ENCODE data around the gene MAGEA4. TPM values are rescaled to one million over a fixed set of nuclear protein-coding genes. Genes with fewer than 3 reads are reported as not detected.

Gene MAGEA4
- total and polyA plus RNA-seq, 2 of the 4 experiments (the other 2 are of a cell fraction), result not detected

DNA sequence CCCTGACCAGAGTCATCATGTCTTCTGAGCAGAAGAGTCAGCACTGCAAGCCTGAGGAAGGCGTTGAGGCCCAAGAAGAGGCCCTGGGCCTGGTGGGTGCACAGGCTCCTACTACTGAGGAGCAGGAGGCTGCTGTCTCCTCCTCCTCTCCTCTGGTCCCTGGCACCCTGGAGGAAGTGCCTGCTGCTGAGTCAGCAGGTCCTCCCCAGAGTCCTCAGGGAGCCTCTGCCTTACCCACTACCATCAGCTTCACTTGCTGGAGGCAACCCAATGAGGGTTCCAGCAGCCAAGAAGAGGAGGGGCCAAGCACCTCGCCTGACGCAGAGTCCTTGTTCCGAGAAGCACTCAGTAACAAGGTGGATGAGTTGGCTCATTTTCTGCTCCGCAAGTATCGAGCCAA is 11.0 kb downstream of the MAGEA4 start:
- Histone ChIP-seq H3K56ac (ENCODE audit: extremely low read depth, insufficient read depth, low read length) (no peak overlapping the region), H2BK120ac (ENCODE audit: low read depth, low read length) (no peak overlapping the region)

More for the DNA sequence above, 11.0 kb downstream of the MAGEA4 start:
- H2AK5ac ChIP-seq (ENCODE audit: low read depth, low read length), result no peak overlapping the region
- H3K14ac ChIP-seq (replicated peaks; ENCODE audit: low read depth, low read length), result no peak overlapping the region
- no peak for ATAC-seq (ENCODE audit: low read depth)
- in situ Hi-C loops (cut with MboI; ENCODE audit: low sequenced_read_pairs), result no loop called here
- H2BK15ac ChIP-seq (ENCODE audit: low read depth, low read length), result no peak overlapping the region
- no peak overlapping the region for H2BK20ac ChIP-seq (ENCODE audit: low read depth, low read length)
- no peak overlapping the region for H4K5ac ChIP-seq (ENCODE audit: low read depth, low read length)
- H2BK5ac ChIP-seq (ENCODE audit: low read depth, low read length, poor library complexity, severe bottlenecking), result no peak overlapping the region
- dilution Hi-C loops (cut with HindIII; ENCODE audit: low sequenced_read_pairs, unreplicated experiment), result no loop called here
- H3K4me2 ChIP-seq (ENCODE audit: low read depth, low read length), result no peak overlapping the region
- H3K27ac ChIP-seq (ENCODE audit: insufficient read depth, low read length), result no peak overlapping the region
- 50% methylated on average over 1 of the region's 6 CpGs; no CpG with 5 or more reads in 1 of the 2 experiments for WGBS, 2 experiments (ENCODE audit: extremely low coverage in 2 of 2, insufficient read length in 1 of 2)
- peaks cover 21% of the 10 kb centered on the region; the same call in 1 of the 2 replicates for H3K9me3 ChIP-seq (ENCODE audit: control insufficient read depth, insufficient read depth, low read length)
- H3K9me1 ChIP-seq (ENCODE audit: insufficient read depth, low read length), result no peaks in the 10 kb centered on the region
- no peak overlapping the region for H3K9ac ChIP-seq (ENCODE audit: low read depth, low read length)
- H3K18ac ChIP-seq (ENCODE audit: low read depth, low read length), result no peak overlapping the region
- H3K4me3 ChIP-seq (ENCODE audit: insufficient read depth, low read depth, low read length), result no peak overlapping the region
- no peak overlapping the region for H2AFZ ChIP-seq (replicated peaks; ENCODE audit: low read length, poor library complexity)
- H3K4me1 ChIP-seq (ENCODE audit: control insufficient read depth, insufficient read depth, low read length), result no peaks in the 10 kb centered on the region
- no peaks in the 10 kb centered on the region for H3K79me1 ChIP-seq (ENCODE audit: low read depth in 1 of 2, low read length in 2 of 2)
- H2AK9ac ChIP-seq (replicated peaks; ENCODE audit: low read depth, low read length, poor library complexity), result no peak overlapping the region
- H3K36me3 ChIP-seq (ENCODE audit: control insufficient read depth, insufficient read depth, low read length), result no peaks in the 10 kb centered on the region
- H4K8ac ChIP-seq (ENCODE audit: low read depth in 2 of 2, low read length in 2 of 2), result no peak overlapping the region
- H4K20me1 ChIP-seq (ENCODE audit: insufficient read depth, low read length), result no peaks in the 10 kb centered on the region
- DNase-seq, result no peak
- TF ChIP-seq RCOR1 (IDR thresholded peaks at IDR 0.05; ENCODE audit: insufficient replicate concordance, low read length) (no peak), RFX5 (IDR thresholded peaks at IDR 0.05; ENCODE audit: low read depth, low read length) (no peak), CHD1 (IDR thresholded peaks at IDR 0.05; ENCODE audit: low read depth, low read length) (no peak), BHLHE40 (IDR thresholded peaks at IDR 0.05; ENCODE audit: low read depth, low read length) (no peak), MAFK (IDR thresholded peaks at IDR 0.05; ENCODE audit: low read depth, low read length) (peak; percentile 38)
- TF ChIP-seq, protein P1, sequence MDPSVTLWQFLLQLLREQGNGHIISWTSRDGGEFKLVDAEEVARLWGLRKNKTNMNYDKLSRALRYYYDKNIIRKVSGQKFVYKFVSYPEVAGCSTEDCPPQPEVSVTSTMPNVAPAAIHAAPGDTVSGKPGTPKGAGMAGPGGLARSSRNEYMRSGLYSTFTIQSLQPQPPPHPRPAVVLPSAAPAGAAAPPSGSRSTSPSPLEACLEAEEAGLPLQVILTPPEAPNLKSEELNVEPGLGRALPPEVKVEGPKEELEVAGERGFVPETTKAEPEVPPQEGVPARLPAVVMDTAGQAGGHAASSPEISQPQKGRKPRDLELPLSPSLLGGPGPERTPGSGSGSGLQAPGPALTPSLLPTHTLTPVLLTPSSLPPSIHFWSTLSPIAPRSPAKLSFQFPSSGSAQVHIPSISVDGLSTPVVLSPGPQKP (IDR thresholded peaks at IDR 0.05; ENCODE audit: borderline replicate concordance, low read depth, low read length), result no peak
- TF ChIP-seq, protein P2, sequence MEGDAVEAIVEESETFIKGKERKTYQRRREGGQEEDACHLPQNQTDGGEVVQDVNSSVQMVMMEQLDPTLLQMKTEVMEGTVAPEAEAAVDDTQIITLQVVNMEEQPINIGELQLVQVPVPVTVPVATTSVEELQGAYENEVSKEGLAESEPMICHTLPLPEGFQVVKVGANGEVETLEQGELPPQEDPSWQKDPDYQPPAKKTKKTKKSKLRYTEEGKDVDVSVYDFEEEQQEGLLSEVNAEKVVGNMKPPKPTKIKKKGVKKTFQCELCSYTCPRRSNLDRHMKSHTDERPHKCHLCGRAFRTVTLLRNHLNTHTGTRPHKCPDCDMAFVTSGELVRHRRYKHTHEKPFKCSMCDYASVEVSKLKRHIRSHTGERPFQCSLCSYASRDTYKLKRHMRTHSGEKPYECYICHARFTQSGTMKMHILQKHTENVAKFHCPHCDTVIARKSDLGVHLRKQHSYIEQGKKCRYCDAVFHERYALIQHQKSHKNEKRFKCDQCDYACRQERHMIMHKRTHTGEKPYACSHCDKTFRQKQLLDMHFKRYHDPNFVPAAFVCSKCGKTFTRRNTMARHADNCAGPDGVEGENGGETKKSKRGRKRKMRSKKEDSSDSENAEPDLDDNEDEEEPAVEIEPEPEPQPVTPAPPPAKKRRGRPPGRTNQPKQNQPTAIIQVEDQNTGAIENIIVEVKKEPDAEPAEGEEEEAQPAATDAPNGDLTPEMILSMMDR (conservative IDR thresholded peaks at IDR 0.05; ENCODE audit: low read depth, low read length), result no peak
- H4K91ac ChIP-seq (ENCODE audit: insufficient read depth, low read depth, low read length), result no peak overlapping the region
- intact Hi-C loops (cut with micrococcal nuclease), result no loop called here
- no TSS peak for BruUV-seq (replicated peaks)
- CTCF ChIA-PET, result no interaction called here
- H3K23ac ChIP-seq (ENCODE audit: low read depth, low read length), result no peak overlapping the region
- H3K27me3 ChIP-seq (ENCODE audit: control insufficient read depth, insufficient read depth, low read length), result no peaks in the 10 kb centered on the region
- H3K4ac ChIP-seq (ENCODE audit: low read depth, low read length), result no peak overlapping the region
- POLR2A ChIA-PET (ENCODE audit: unreplicated experiment), result no interaction called here

Measured in IMR-90 (cell line).